ENCODE measurements around the gene TFCP2L1.

Gene TFCP2L1

GRCh38 chr2:121266543-121267106, 18.4 kb downstream of the TFCP2L1 start:
- no peak for DNase-seq (ENCODE audit: low read depth in 2 of 2)

- DNase-seq (ENCODE audit: low read depth in 2 of 2), result no peak
Observed at GRCh38 chr2:121263996-121264715, 20.8 kb downstream of the TFCP2L1 start.

GRCh38 chr2:121260370-121261154, 24.4 kb downstream of the TFCP2L1 start:
- DNase-seq (ENCODE audit: low read depth in 2 of 2), result no peak

- DNase-seq (ENCODE audit: low read depth in 2 of 2), result no peak
Observed at GRCh38 chr2:121258051-121258450, 27.0 kb downstream of the TFCP2L1 start.

GRCh38 chr2:121257480-121257840, 27.5 kb downstream of the TFCP2L1 start:
- no peak for DNase-seq (ENCODE audit: low read depth in 2 of 2)

GRCh38 chr2:121256720-121257479, 28.1 kb downstream of the TFCP2L1 start:
- DNase-seq (ENCODE audit: low read depth in 2 of 2), result no peak

GRCh38 chr2:121255358-121255757, 29.6 kb downstream of the TFCP2L1 start:
- no peak for DNase-seq (ENCODE audit: low read depth in 2 of 2)

GRCh38 chr2:121254748-121255147, 30.3 kb downstream of the TFCP2L1 start:
- DNase-seq (ENCODE audit: low read depth in 2 of 2), result no peak

GRCh38 chr2:121253674-121254240, 31.2 kb downstream of the TFCP2L1 start:
- DNase-seq (ENCODE audit: low read depth in 2 of 2), result no peak

- no peak for DNase-seq (ENCODE audit: low read depth in 2 of 2)
Observed at GRCh38 chr2:121253021-121253673, 31.9 kb downstream of the TFCP2L1 start.

GRCh38 chr2:121251497-121251896, 33.5 kb downstream of the TFCP2L1 start:
- no peak for DNase-seq (ENCODE audit: low read depth in 2 of 2)

- DNase-seq (ENCODE audit: low read depth in 2 of 2), result no peak
Observed at GRCh38 chr2:121248766-121249343, 36.1 kb downstream of the TFCP2L1 start.

- no peak for DNase-seq (ENCODE audit: low read depth in 2 of 2)
Observed at GRCh38 chr2:121247971-121248370, 37.0 kb downstream of the TFCP2L1 start.

GRCh38 chr2:121247534-121247933, 37.5 kb downstream of the TFCP2L1 start:
- no peak for DNase-seq (ENCODE audit: low read depth in 2 of 2)

- no peak for DNase-seq (ENCODE audit: low read depth in 2 of 2)
Observed at GRCh38 chr2:121246704-121247255, 38.2 kb downstream of the TFCP2L1 start.

GRCh38 chr2:121245913-121246312, 39.1 kb downstream of the TFCP2L1 start:
- no peak for DNase-seq (ENCODE audit: low read depth in 2 of 2)

GRCh38 chr2:121245120-121245820, 39.7 kb downstream of the TFCP2L1 start:
- DNase-seq (ENCODE audit: low read depth in 2 of 2), result no peak

- no peak for DNase-seq (ENCODE audit: low read depth in 2 of 2)
Observed at GRCh38 chr2:121244616-121245015, 40.4 kb downstream of the TFCP2L1 start.

- no peak for DNase-seq (ENCODE audit: low read depth in 2 of 2)
Observed at GRCh38 chr2:121243821-121244460, 41.1 kb downstream of the TFCP2L1 start.
